HepG2 (cell line): ENCODE data around the gene SPIB. TPM values are rescaled to one million over a fixed set of nuclear protein-coding genes. Genes with fewer than 3 reads are reported as not detected.

Source experiments
- ATAC-seq: fragments of 200-7000 bp; cut with Tn5 transposase; 3 replicates; pipeline ENCODE4 v1.9.1; 2020; ENCODE audit warnings: mild to moderate bottlenecking, moderate library complexity
- BruUV-seq: library from RNA; stranded (reverse); fragments of 400-500 nt; replicated peaks from 2 replicates; lab custom pipeline; 2021; lab: Mats Ljungman, UMichigan
- CTCF ChIA-PET: fragments of 300-600 bp; formaldehyde crosslinking; extraction: SDS; loops from one replicate; lab custom pipeline; 2021; ENCODE audit warnings: low total read pairs, inconsistent platforms, low intra/inter-chr PET ratio; lab: Yijun Ruan, JAX
- POLR2A ChIA-PET: fragments of 350-600 bp; sonication (Branson Sonifier 250); formaldehyde crosslinking; loops from one replicate; lab custom pipeline; 2020; ENCODE audit warnings: antibody characterized with exemption, inconsistent platforms; lab: Yijun Ruan, JAX
- DNase-seq: peaks from one replicate; pipeline ENCODE4 v3.0.0-alpha.2; 2015; ENCODE audit warnings: low spot score
- FAIRE-seq: peaks from 3 replicates; lab custom pipeline; 2011; peaks lifted over from hg19 to GRCh38; lab: Jason Lieb, UNC
- H2AFZ ChIP-seq: one replicate; pipeline ENCODE4 v1.6.1; 2011; ENCODE audit warnings: low read length, inconsistent platforms
- H3K27ac ChIP-seq: fragments of 300-600 bp; 3 replicates; pipeline ENCODE4 v1.8.0; 2011; ENCODE audit warnings: mixed run types, mild to moderate bottlenecking, mixed read lengths, low read length, inconsistent platforms; ENCODE audit not compliant: insufficient read depth; ENCODE audit errors: extremely low read length
- H3K27me3 ChIP-seq, 2 experiments: fragments of 200-600 bp in 1 of 2; 2 replicates in 1 of 2; 3 replicates in 1 of 2; pipeline versions ENCODE4 v1.6.0 to v1.8.0; 2011; ENCODE audit warnings: low read length in 2 of 2, mild to moderate bottlenecking in 2 of 2, moderate library complexity in 2 of 2, inconsistent platforms in 1 of 2; ENCODE audit not compliant: insufficient read depth in 2 of 2, control insufficient read depth in 1 of 2
- H3K36me3 ChIP-seq, 2 experiments: fragments of 200-600 bp in 1 of 2; replicated peaks in 1 of 2; 2 replicates in 1 of 2; 3 replicates in 1 of 2; pipeline versions ENCODE4 v1.5.1 to v1.8.0; 2011; ENCODE audit warnings: low read length in 2 of 2, inconsistent platforms in 1 of 2; ENCODE audit not compliant: insufficient read depth in 2 of 2, control insufficient read depth in 1 of 2
- H3K4me1 ChIP-seq: 2 replicates; pipeline ENCODE4 v1.5.1; 2012; ENCODE audit warnings: low read length, inconsistent platforms; ENCODE audit not compliant: insufficient read depth
- H3K4me2 ChIP-seq: 2 replicates; pipeline ENCODE4 v1.6.0; 2011; ENCODE audit warnings: low read depth, low read length, inconsistent platforms
- H3K4me3 ChIP-seq, 3 experiments: fragments of 200-600 bp in 1 of 3; sonication (generic), shearing (Covaris generic) in 1 of 3; replicated peaks in 1 of 3; 2 replicates each; pipeline ENCODE4 v1.5.1; 2011 to 2016; ENCODE audit warnings: low read length in 3 of 3, inconsistent platforms in 2 of 3, low read depth in 2 of 3, mild to moderate bottlenecking in 2 of 3, control low read depth in 1 of 3, mixed read lengths in 1 of 3; ENCODE audit not compliant: insufficient read depth in 1 of 3
- H3K79me2 ChIP-seq: one replicate; pipeline ENCODE4 v1.6.1; 2011; ENCODE audit warnings: low read length, inconsistent platforms; ENCODE audit not compliant: insufficient read depth
- H3K9ac ChIP-seq: 2 replicates; pipeline ENCODE4 v1.6.0; 2011; ENCODE audit warnings: mild to moderate bottlenecking, low read depth, low read length, inconsistent platforms; ENCODE audit not compliant: insufficient read depth
- H3K9me3 ChIP-seq: 2 replicates; pipeline ENCODE4 v1.5.1; 2012; ENCODE audit warnings: mild to moderate bottlenecking, low read length
- H4K20me1 ChIP-seq: 2 replicates; pipeline ENCODE4 v1.6.0; 2011; ENCODE audit warnings: inconsistent platforms, mild to moderate bottlenecking, low read length, moderate library complexity; ENCODE audit not compliant: insufficient read depth
- AGO2 ChIP-seq: fragments of 200-400 bp; formaldehyde crosslinking; optimal IDR thresholded peaks from 2 replicates; pipeline ENCODE3; 2017; ENCODE audit warnings: mild to moderate bottlenecking, low read depth, low read length, moderate library complexity
- SYNCRIP ChIP-seq: fragments of 200-400 bp; formaldehyde crosslinking; IDR thresholded peaks from 2 replicates; pipeline ENCODE4 v1.6.1; 2018; ENCODE audit warnings: mild to moderate bottlenecking, low read depth, low read length; ENCODE audit not compliant: insufficient read depth
- ZNF263 ChIP-seq: sonication (generic); formaldehyde crosslinking; IDR thresholded peaks from 2 replicates; pipeline ENCODE4 v1.4.0; 2020; ENCODE audit warnings: missing genetic modification reagents
- WGBS: methylation state at CpG from one replicate; pipeline ENCODE4 v1.1.6; 2017; ENCODE audit warnings: low lambda C conversion rate; 5-methylcytosine and 5-hydroxymethylcytosine counted together
- in situ Hi-C: cut with HindIII; loops from 2 replicates; pipeline ENCODE4 v1.10.0; 2017; ENCODE audit warnings: low pct_unique_long_range_greater_than_20kb; ENCODE audit not compliant: extremely low pct_ligation_motif_present
- intact Hi-C: fragments of 100-400 bp; cut with micrococcal nuclease; formaldehyde crosslinking; loops from one replicate; pipeline ENCODE4 v1.10.0; 2022; ENCODE audit not compliant: unreplicated experiment
- polyA plus RNA-seq, 8 experiments: library from polyadenylated mRNA; depleted of rRNA in 3 of 8; stranded (reverse) in 7 of 8; unstranded in 1 of 8; fragments of >200 nt; fragmentation: Illumina TruSeq in 4 of 8; extraction: Trizol in 4 of 8; gene quantifications; 2 replicates each; pipeline versions ENCODE4 v1.2.1 to v1.2.3, GENCODE V29; 2011 to 2016; ENCODE audit warnings: low read depth in 4 of 8, missing spikeins in 1 of 8, mixed read lengths in 1 of 8; ENCODE audit not compliant: insufficient read depth in 1 of 8
- total RNA-seq, 5 experiments: library from RNA; depleted of rRNA; stranded (reverse); fragments of >200 nt; fragmentation: Illumina TruSeq; extraction: Trizol; gene quantifications; 2 replicates each; pipeline ENCODE4 v1.2.3, GENCODE V29; 2016; ENCODE audit warnings: low read depth in 1 of 5
- TF ChIP-seq, protein P1 (sequence below): sonication (generic); formaldehyde crosslinking; IDR thresholded peaks from 2 replicates; pipeline ENCODE4 v1.8.1; 2023; ENCODE audit warnings: mild to moderate bottlenecking, missing genetic modification reagents

The SPIB gene
- total and polyA plus RNA-seq, 2 of the 13 experiments (the other 11 are each of a cell fraction or from before 2014, with no cell fraction given) = 0.04 TPM; not detected in 1

- 99% methylated on average over 34 of the region's 48 CpGs for WGBS
Measured at GRCh38 chr19:50401605-50402450, 16.9 kb upstream of the SPIB start.

GRCh38 chr19:50402544-50403301, 16.0 kb upstream of the SPIB start:
- DNase-seq (no peak), ATAC-seq (no peak), FAIRE-seq (no peak)
- H2AFZ ChIP-seq = no peak overlapping the region
- H3K27ac ChIP-seq = no peak overlapping the region
- BruUV-seq = no TSS peak
- H3K36me3 ChIP-seq = peaks cover 12 to 16% of the 10 kb centered on the region in 2 experiments; a peak in 3 of 5 replicates
- H3K4me3 ChIP-seq = no peak overlapping the region
- no peaks in the 10 kb centered on the region for H3K9me3 ChIP-seq
- H3K4me1 ChIP-seq = peaks cover 8% of the 10 kb centered on the region
- H3K27me3 ChIP-seq = no peaks in the 10 kb centered on the region; a peak in 1 of 5 replicates
- no peak overlapping the region for H3K4me2 ChIP-seq
- in situ Hi-C loops = no loop called here
- H3K9ac ChIP-seq = no peak overlapping the region
- CTCF ChIA-PET = no interaction called here
- no peak for TF ChIP-seq SYNCRIP
- TF ChIP-seq AGO2 = peak; percentile 61
- TF ChIP-seq, all 625 proteins: peak for 1
- Histone ChIP-seq H4K20me1 (no peaks in the 10 kb centered on the region), H3K79me2 (peaks cover under 1% of the 10 kb centered on the region)
- intact Hi-C loops = no loop called here
- POLR2A ChIA-PET = no interaction called here
- 94% methylated on average over 19 of the region's 41 CpGs for WGBS

More at GRCh38 chr19:50401605-50402450, 16.9 kb upstream of the SPIB start:
- BruUV-seq = no TSS peak
- FAIRE-seq (no peak), ATAC-seq (no peak), DNase-seq (no peak)
- Histone ChIP-seq H3K9ac (no peak overlapping the region), H3K4me3 (no peak overlapping the region), H3K36me3 (peaks cover 12 to 16% of the 10 kb centered on the region in 2 experiments; a peak in 3 of 5 replicates), H3K27me3 (no peaks in the 10 kb centered on the region; a peak in 1 of 5 replicates), H3K9me3 (no peaks in the 10 kb centered on the region), H3K4me2 (no peak overlapping the region), H4K20me1 (no peaks in the 10 kb centered on the region), H3K79me2 (peaks cover 2% of the 10 kb centered on the region), H3K27ac (no peak overlapping the region), H2AFZ (no peak overlapping the region), H3K4me1 (peaks cover 8% of the 10 kb centered on the region)
- TF ChIP-seq, protein P1, sequence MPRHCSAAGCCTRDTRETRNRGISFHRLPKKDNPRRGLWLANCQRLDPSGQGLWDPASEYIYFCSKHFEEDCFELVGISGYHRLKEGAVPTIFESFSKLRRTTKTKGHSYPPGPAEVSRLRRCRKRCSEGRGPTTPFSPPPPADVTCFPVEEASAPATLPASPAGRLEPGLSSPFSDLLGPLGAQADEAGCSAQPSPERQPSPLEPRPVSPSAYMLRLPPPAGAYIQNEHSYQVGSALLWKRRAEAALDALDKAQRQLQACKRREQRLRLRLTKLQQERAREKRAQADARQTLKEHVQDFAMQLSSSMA (CRISPR knock-in tag) = no peak
- peak; percentile 82 for TF ChIP-seq ZNF263
- ChIA-PET CTCF (no interaction called here), POLR2A (no interaction called here)
- intact Hi-C loops = no loop called here
- in situ Hi-C loops = no loop called here
